Measurements from ENCODE around the gene STRA6. TPM values are rescaled to one million over a fixed set of nuclear protein-coding genes. Genes with fewer than 3 reads are reported as not detected.

STRA6 gene
- polyA plus RNA-seq, 1 experiment, result 10.9 TPM

- ChIA-PET CTCF (interaction anchor here (1.8 kb wide), 1 partner anchor 21 kb away, joined by 3 read pairs; no protein-coding TSS in a partner anchor), POLR2A (no interaction called here)
- no peak overlapping the region for H3K4me3 ChIP-seq (ENCODE audit: low read depth, low read length)
- no peaks in the 10 kb centered on the region for H3K36me3 ChIP-seq (ENCODE audit: control insufficient read depth, insufficient read depth, low read length)
- TF ChIP-seq CTCF (IDR thresholded peaks at IDR 0.05; ENCODE audit: insufficient read depth, low read depth, low read length), result no peak
- DNase-seq (ENCODE audit: low read depth), result no peak
- H3K27me3 ChIP-seq (ENCODE audit: control insufficient read depth, insufficient read depth, low read length), result peaks cover 10% of the 10 kb centered on the region
These were observed 43.5 kb downstream of the STRA6 start for GRCh38 chr15:74158855-74159650.

- DNase-seq (ENCODE audit: low read depth), result no peak
- H3K36me3 ChIP-seq (ENCODE audit: control insufficient read depth, insufficient read depth, low read length), result no peaks in the 10 kb centered on the region
- no peak overlapping the region for H3K4me3 ChIP-seq (ENCODE audit: low read depth, low read length)
- TF ChIP-seq CTCF (IDR thresholded peaks at IDR 0.05; ENCODE audit: insufficient read depth, low read depth, low read length), result no peak
- ChIA-PET CTCF (interaction anchor here (0.8 to 1.8 kb wide), 2 partner anchors 13 to 20 kb away, joined by 3 read pairs; no protein-coding TSS in a partner anchor), POLR2A (no interaction called here)
- peaks cover 10% of the 10 kb centered on the region for H3K27me3 ChIP-seq (ENCODE audit: control insufficient read depth, insufficient read depth, low read length)
These were observed 44.4 kb downstream of the STRA6 start for GRCh38 chr15:74157868-74158827.

- POLR2A ChIA-PET, result no interaction called here
- no peak overlapping the region for H3K4me3 ChIP-seq (ENCODE audit: low read depth, low read length)
- CTCF ChIA-PET, result interaction anchor here (0.8 to 1.7 kb wide), 5 partner anchors 9 to 18 kb away, joined by 3 to 5 read pairs (median 3); no protein-coding TSS in a partner anchor
- no peaks in the 10 kb centered on the region for H3K36me3 ChIP-seq (ENCODE audit: control insufficient read depth, insufficient read depth, low read length)
- no peak for TF ChIP-seq CTCF (IDR thresholded peaks at IDR 0.05; ENCODE audit: insufficient read depth, low read depth, low read length)
- no peak for DNase-seq (ENCODE audit: low read depth)
- peaks cover 8% of the 10 kb centered on the region for H3K27me3 ChIP-seq (ENCODE audit: control insufficient read depth, insufficient read depth, low read length)
These were observed 45.7 kb downstream of the STRA6 start for GRCh38 chr15:74156678-74157411.

- TF ChIP-seq CTCF (IDR thresholded peaks at IDR 0.05; ENCODE audit: insufficient read depth, low read depth, low read length), result no peak
- DNase-seq (ENCODE audit: low read depth), result no peak
- Histone ChIP-seq H3K27me3 (ENCODE audit: control insufficient read depth, insufficient read depth, low read length) (peaks cover 8% of the 10 kb centered on the region), H3K36me3 (ENCODE audit: control insufficient read depth, insufficient read depth, low read length) (no peaks in the 10 kb centered on the region), H3K4me3 (ENCODE audit: low read depth, low read length) (no peak overlapping the region)
- POLR2A ChIA-PET, result interaction anchor here (0.6 kb wide), 1 partner anchor 159 kb away, joined by 6 read pairs; no protein-coding TSS in a partner anchor
- CTCF ChIA-PET, result interaction anchor here (1.2 to 1.7 kb wide), 3 partner anchors 10 to 17 kb away, joined by 3 to 5 read pairs (median 3); no protein-coding TSS in a partner anchor
These were observed 46.7 kb downstream of the STRA6 start for GRCh38 chr15:74155766-74156417.

Data from BJ (cell line).